ENCODE measurements around the gene DNAH8.

Gene DNAH8

GRCh38 chr6:38935051-38935450 lies 219.9 kb downstream of the DNAH8 start:
- H3K4me3 ChIP-seq (ENCODE audit: low read depth, low read length): no peak overlapping the region
- no peak overlapping the region for H3K9ac ChIP-seq (ENCODE audit: low read depth, low read length)
- no peaks in the 10 kb centered on the region for H3K9me3 ChIP-seq (ENCODE audit: control insufficient read depth, insufficient read depth, low read length)
- no peaks in the 10 kb centered on the region for H3K27me3 ChIP-seq (ENCODE audit: control insufficient read depth, insufficient read depth, low read length)
- no peaks in the 10 kb centered on the region for H3K36me3 ChIP-seq (ENCODE audit: control insufficient read depth, insufficient read depth, low read length)
- no peaks in the 10 kb centered on the region for H3K4me1 ChIP-seq (ENCODE audit: control insufficient read depth, insufficient read depth, low read length)

- H3K4me3 ChIP-seq (ENCODE audit: low read depth, low read length): no peak overlapping the region
- H3K9me3 ChIP-seq (ENCODE audit: control insufficient read depth, insufficient read depth, low read length): no peaks in the 10 kb centered on the region
- no peaks in the 10 kb centered on the region for H3K27me3 ChIP-seq (ENCODE audit: control insufficient read depth, insufficient read depth, low read length)
- no peaks in the 10 kb centered on the region for H3K4me1 ChIP-seq (ENCODE audit: control insufficient read depth, insufficient read depth, low read length)
- H3K36me3 ChIP-seq (ENCODE audit: control insufficient read depth, insufficient read depth, low read length): no peaks in the 10 kb centered on the region
- no peak overlapping the region for H3K9ac ChIP-seq (ENCODE audit: low read depth, low read length)
Observed at GRCh38 chr6:38937839-38938613, 222.9 kb downstream of the DNAH8 start.

GRCh38 chr6:38938741-38939140 lies 223.6 kb downstream of the DNAH8 start:
- Histone ChIP-seq H3K27me3 (ENCODE audit: control insufficient read depth, insufficient read depth, low read length) (no peaks in the 10 kb centered on the region), H3K9me3 (ENCODE audit: control insufficient read depth, insufficient read depth, low read length) (no peaks in the 10 kb centered on the region), H3K4me3 (ENCODE audit: low read depth, low read length) (no peak overlapping the region), H3K36me3 (ENCODE audit: control insufficient read depth, insufficient read depth, low read length) (no peaks in the 10 kb centered on the region), H3K4me1 (ENCODE audit: control insufficient read depth, insufficient read depth, low read length) (no peaks in the 10 kb centered on the region), H3K9ac (ENCODE audit: low read depth, low read length) (no peak overlapping the region)

- no peaks in the 10 kb centered on the region for H3K36me3 ChIP-seq (ENCODE audit: control insufficient read depth, insufficient read depth, low read length)
- H3K9me3 ChIP-seq (ENCODE audit: control insufficient read depth, insufficient read depth, low read length): no peaks in the 10 kb centered on the region
- no peaks in the 10 kb centered on the region for H3K27me3 ChIP-seq (ENCODE audit: control insufficient read depth, insufficient read depth, low read length)
- no peaks in the 10 kb centered on the region for H3K4me1 ChIP-seq (ENCODE audit: control insufficient read depth, insufficient read depth, low read length)
- no peak overlapping the region for H3K9ac ChIP-seq (ENCODE audit: low read depth, low read length)
- H3K4me3 ChIP-seq (ENCODE audit: low read depth, low read length): no peak overlapping the region
Observed at GRCh38 chr6:38942442-38942841, 227.3 kb downstream of the DNAH8 start.

- no peak overlapping the region for H3K4me3 ChIP-seq (ENCODE audit: low read depth, low read length)
- H3K9me3 ChIP-seq (ENCODE audit: control insufficient read depth, insufficient read depth, low read length): no peaks in the 10 kb centered on the region
- H3K4me1 ChIP-seq (ENCODE audit: control insufficient read depth, insufficient read depth, low read length): no peaks in the 10 kb centered on the region
- H3K36me3 ChIP-seq (ENCODE audit: control insufficient read depth, insufficient read depth, low read length): no peaks in the 10 kb centered on the region
- no peaks in the 10 kb centered on the region for H3K27me3 ChIP-seq (ENCODE audit: control insufficient read depth, insufficient read depth, low read length)
- H3K9ac ChIP-seq (ENCODE audit: low read depth, low read length): no peak overlapping the region
Observed at GRCh38 chr6:38942965-38943364, 227.9 kb downstream of the DNAH8 start.

GRCh38 chr6:38943964-38944363 lies 228.9 kb downstream of the DNAH8 start:
- no peaks in the 10 kb centered on the region for H3K27me3 ChIP-seq (ENCODE audit: control insufficient read depth, insufficient read depth, low read length)
- H3K9me3 ChIP-seq (ENCODE audit: control insufficient read depth, insufficient read depth, low read length): no peaks in the 10 kb centered on the region
- no peak overlapping the region for H3K9ac ChIP-seq (ENCODE audit: low read depth, low read length)
- H3K4me1 ChIP-seq (ENCODE audit: control insufficient read depth, insufficient read depth, low read length): no peaks in the 10 kb centered on the region
- H3K4me3 ChIP-seq (ENCODE audit: low read depth, low read length): no peak overlapping the region
- H3K36me3 ChIP-seq (ENCODE audit: control insufficient read depth, insufficient read depth, low read length): no peaks in the 10 kb centered on the region

GRCh38 chr6:38944655-38945279 lies 229.7 kb downstream of the DNAH8 start:
- no peaks in the 10 kb centered on the region for H3K4me1 ChIP-seq (ENCODE audit: control insufficient read depth, insufficient read depth, low read length)
- no peak overlapping the region for H3K4me3 ChIP-seq (ENCODE audit: low read depth, low read length)
- no peaks in the 10 kb centered on the region for H3K27me3 ChIP-seq (ENCODE audit: control insufficient read depth, insufficient read depth, low read length)
- H3K9me3 ChIP-seq (ENCODE audit: control insufficient read depth, insufficient read depth, low read length): no peaks in the 10 kb centered on the region
- no peak overlapping the region for H3K9ac ChIP-seq (ENCODE audit: low read depth, low read length)
- no peaks in the 10 kb centered on the region for H3K36me3 ChIP-seq (ENCODE audit: control insufficient read depth, insufficient read depth, low read length)

GRCh38 chr6:38955861-38956260 lies 240.8 kb downstream of the DNAH8 start:
- Histone ChIP-seq H3K4me1 (ENCODE audit: control insufficient read depth, insufficient read depth, low read length) (no peaks in the 10 kb centered on the region), H3K27me3 (ENCODE audit: control insufficient read depth, insufficient read depth, low read length) (no peaks in the 10 kb centered on the region), H3K9ac (ENCODE audit: low read depth, low read length) (no peak overlapping the region), H3K9me3 (ENCODE audit: control insufficient read depth, insufficient read depth, low read length) (no peaks in the 10 kb centered on the region), H3K36me3 (ENCODE audit: control insufficient read depth, insufficient read depth, low read length) (no peaks in the 10 kb centered on the region), H3K4me3 (ENCODE audit: low read depth, low read length) (no peak overlapping the region)

- no peaks in the 10 kb centered on the region for H3K36me3 ChIP-seq (ENCODE audit: control insufficient read depth, insufficient read depth, low read length)
- no peaks in the 10 kb centered on the region for H3K9me3 ChIP-seq (ENCODE audit: control insufficient read depth, insufficient read depth, low read length)
- H3K4me3 ChIP-seq (ENCODE audit: low read depth, low read length): no peak overlapping the region
- no peak overlapping the region for H3K9ac ChIP-seq (ENCODE audit: low read depth, low read length)
- H3K27me3 ChIP-seq (ENCODE audit: control insufficient read depth, insufficient read depth, low read length): no peaks in the 10 kb centered on the region
- no peaks in the 10 kb centered on the region for H3K4me1 ChIP-seq (ENCODE audit: control insufficient read depth, insufficient read depth, low read length)
Observed at GRCh38 chr6:38957426-38957825, 242.3 kb downstream of the DNAH8 start.

- no peaks in the 10 kb centered on the region for H3K36me3 ChIP-seq (ENCODE audit: control insufficient read depth, insufficient read depth, low read length)
- no peaks in the 10 kb centered on the region for H3K9me3 ChIP-seq (ENCODE audit: control insufficient read depth, insufficient read depth, low read length)
- H3K9ac ChIP-seq (ENCODE audit: low read depth, low read length): no peak overlapping the region
- no peaks in the 10 kb centered on the region for H3K4me1 ChIP-seq (ENCODE audit: control insufficient read depth, insufficient read depth, low read length)
- H3K4me3 ChIP-seq (ENCODE audit: low read depth, low read length): no peak overlapping the region
- no peaks in the 10 kb centered on the region for H3K27me3 ChIP-seq (ENCODE audit: control insufficient read depth, insufficient read depth, low read length)
Observed at GRCh38 chr6:38959138-38959537, 244.0 kb downstream of the DNAH8 start.

GRCh38 chr6:38968702-38969149 lies 253.6 kb downstream of the DNAH8 start:
- H3K9me3 ChIP-seq (ENCODE audit: control insufficient read depth, insufficient read depth, low read length): no peaks in the 10 kb centered on the region
- H3K4me1 ChIP-seq (ENCODE audit: control insufficient read depth, insufficient read depth, low read length): no peaks in the 10 kb centered on the region
- no peaks in the 10 kb centered on the region for H3K36me3 ChIP-seq (ENCODE audit: control insufficient read depth, insufficient read depth, low read length)
- no peak overlapping the region for H3K4me3 ChIP-seq (ENCODE audit: low read depth, low read length)
- no peak overlapping the region for H3K9ac ChIP-seq (ENCODE audit: low read depth, low read length)
- no peaks in the 10 kb centered on the region for H3K27me3 ChIP-seq (ENCODE audit: control insufficient read depth, insufficient read depth, low read length)

Data from iPS-15b (cell line).